22Rv1 (cell line): ENCODE results near the gene CPLX3.
A peak's percentile ranks its signal among the peaks of the same experiment; 100 is the strongest.

Source experiments
- H3K27ac ChIP-seq: fragments of 450-650 bp; 2 replicates; pipeline ENCODE4 v1.5.1; 2017
- CTCF ChIP-seq: fragments of 450-650 bp; IDR thresholded peaks from 2 replicates; pipeline ENCODE4 v1.5.1; 2017; ENCODE audit warnings: mild to moderate bottlenecking
- ZFX ChIP-seq: fragments of 450-650 bp; IDR thresholded peaks from 2 replicates; pipeline ENCODE4 v1.6.1; 2017; ENCODE audit warnings: antibody characterized with exemption, borderline replicate concordance

CPLX3 gene

GRCh38 chr15:74869726-74870407 is 43.4 kb downstream of the CPLX3 start:
- no peak overlapping the region for H3K27ac ChIP-seq
- TF ChIP-seq CTCF (no peak), ZFX (no peak)

- TF ChIP-seq ZFX (no peak), CTCF (no peak)
- H3K27ac ChIP-seq, result no peak overlapping the region
These were observed 44.2 kb downstream of the CPLX3 start for GRCh38 chr15:74870436-74871215.

- peak overlapping the region; percentile 73 for H3K27ac ChIP-seq
These were observed 46.2 kb downstream of the CPLX3 start for GRCh38 chr15:74872702-74873035.

GRCh38 chr15:74873036-74873755 is 46.8 kb downstream of the CPLX3 start, which contains the start of gene SCAMP2:
SCAMP2 (minus strand) TSS chr15:74873365; CDS start chr15:74873255, 110 bp downstream.
- TF ChIP-seq ZFX (no peak), CTCF (no peak)
- H3K27ac ChIP-seq, result peak within 1 kb of the TSS; percentile 73

More at GRCh38 chr15:74872702-74873035, 46.2 kb downstream of the CPLX3 start:
- TF ChIP-seq ZFX, result no peak
- TF ChIP-seq CTCF, result no peak

GRCh38 chr15:74873756-74874424 is 47.5 kb downstream of the CPLX3 start:
- TF ChIP-seq ZFX (no peak), CTCF (no peak)
- peak overlapping the region; percentile 73 for H3K27ac ChIP-seq

GRCh38 chr15:74878273-74878672 is 51.8 kb downstream of the CPLX3 start:
- TF ChIP-seq ZFX, result no peak
- no peak for TF ChIP-seq CTCF

More at GRCh38 chr15:74878273-74878672, 51.8 kb downstream of the CPLX3 start:
- H3K27ac ChIP-seq, result no peak overlapping the region
